HEK293T (cell line): Measurements from ENCODE around the gene CARS2.

Source experiments
- ARNT ChIP-seq: fragments of 450-650 bp; IDR thresholded peaks from 2 replicates; pipeline ENCODE4 v1.6.1; 2017; ENCODE audit warnings: mild to moderate bottlenecking
- BHLHE40 ChIP-seq: fragments of 450-650 bp; IDR thresholded peaks from 2 replicates; pipeline ENCODE4 v1.6.1; 2016; ENCODE audit warnings: mild to moderate bottlenecking, moderate library complexity, borderline replicate concordance
- ELF4 ChIP-seq: fragments of 450-650 bp; IDR thresholded peaks from 2 replicates; pipeline ENCODE4 v1.6.1; 2017; ENCODE audit warnings: antibody characterized with exemption
- FOXA1 ChIP-seq: fragments of 450-650 bp; IDR thresholded peaks from 2 replicates; pipeline ENCODE4 v1.6.1; 2016; ENCODE audit warnings: mild to moderate bottlenecking
- FOXK2 ChIP-seq: fragments of 450-650 bp; IDR thresholded peaks from 2 replicates; pipeline ENCODE4 v1.6.1; 2016; ENCODE audit warnings: mild to moderate bottlenecking
- FOXM1 ChIP-seq: fragments of 450-650 bp; IDR thresholded peaks from 2 replicates; pipeline ENCODE4 v1.6.1; 2017; ENCODE audit warnings: mild to moderate bottlenecking, borderline replicate concordance
- HDGF ChIP-seq: fragments of 450-650 bp; IDR thresholded peaks from 2 replicates; pipeline ENCODE4 v1.6.1; 2017; ENCODE audit warnings: antibody characterized with exemption, borderline replicate concordance
- NFRKB ChIP-seq: fragments of 450-650 bp; IDR thresholded peaks from 2 replicates; pipeline ENCODE4 v1.6.1; 2016; ENCODE audit warnings: mild to moderate bottlenecking, moderate library complexity
- SP1 ChIP-seq: fragments of 450-650 bp; IDR thresholded peaks from 2 replicates; pipeline ENCODE4 v1.6.1; 2017
- ZNF384 ChIP-seq: fragments of 450-650 bp; IDR thresholded peaks from 2 replicates; pipeline ENCODE4 v1.6.1; 2016
- TF ChIP-seq, protein P1 (sequence below): fragments of 450-650 bp; IDR thresholded peaks from 2 replicates; pipeline ENCODE4 v1.6.1; 2016

DNA sequence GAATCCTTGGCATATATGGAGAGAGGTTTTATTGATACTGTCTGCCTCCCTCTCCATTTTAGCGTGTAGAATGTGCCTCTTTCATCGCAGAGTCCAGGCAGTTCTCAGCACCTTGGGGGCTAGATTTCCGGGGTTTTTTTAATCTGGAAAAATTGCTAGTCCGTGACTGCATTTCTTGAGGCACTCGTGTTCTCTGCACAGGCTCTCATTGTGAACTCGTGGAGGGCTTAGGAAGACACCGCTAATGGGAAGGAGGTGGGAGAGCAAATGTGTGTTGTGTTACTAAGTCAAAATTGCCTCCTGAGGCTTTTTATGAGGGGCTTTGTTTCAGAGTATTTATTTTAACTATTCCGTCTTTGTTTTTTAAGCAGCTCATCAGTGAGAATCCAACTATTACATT is 17.7 kb upstream of the CARS2 start:
- TF ChIP-seq SP1 (no peak), FOXM1 (no peak), ARNT (no peak), ZNF384 (no peak), BHLHE40 (no peak), HDGF (no peak), FOXA1 (no peak), NFRKB (no peak), FOXK2 (no peak), ELF4 (no peak)
- TF ChIP-seq, protein P1, sequence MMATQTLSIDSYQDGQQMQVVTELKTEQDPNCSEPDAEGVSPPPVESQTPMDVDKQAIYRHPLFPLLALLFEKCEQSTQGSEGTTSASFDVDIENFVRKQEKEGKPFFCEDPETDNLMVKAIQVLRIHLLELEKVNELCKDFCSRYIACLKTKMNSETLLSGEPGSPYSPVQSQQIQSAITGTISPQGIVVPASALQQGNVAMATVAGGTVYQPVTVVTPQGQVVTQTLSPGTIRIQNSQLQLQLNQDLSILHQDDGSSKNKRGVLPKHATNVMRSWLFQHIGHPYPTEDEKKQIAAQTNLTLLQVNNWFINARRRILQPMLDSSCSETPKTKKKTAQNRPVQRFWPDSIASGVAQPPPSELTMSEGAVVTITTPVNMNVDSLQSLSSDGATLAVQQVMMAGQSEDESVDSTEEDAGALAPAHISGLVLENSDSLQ: no peak
